Karpas-422 (cell line): ENCODE data around the gene CNDP2. TPM values are rescaled to one million over a fixed set of nuclear protein-coding genes. Genes with fewer than 3 reads are reported as not detected.
"Not testable (repeated sequence)": the region's sequence is repeated elsewhere in the genome, so short reads cannot be mapped to it uniquely, and the experiment has no call there.

ENCODE experiments used
- DNase-seq: peaks from one replicate; pipeline ENCODE4 v3.0.0-alpha.2; 2015
- H2AFZ ChIP-seq: fragments of 200-600 bp; sonication (generic); 2 replicates; pipeline ENCODE4 v1.6.1; 2014; ENCODE audit warnings: antibody characterized with exemption, low read length, mixed read lengths
- H3K27ac ChIP-seq: fragments of 200-600 bp; sonication (generic); 2 replicates; pipeline ENCODE4 v1.5.1; 2014; ENCODE audit warnings: mild to moderate bottlenecking, low read length, moderate library complexity
- H3K27me3 ChIP-seq: fragments of 200-600 bp; sonication (generic); 2 replicates; pipeline ENCODE4 v1.6.1; 2014; ENCODE audit warnings: low read length, mixed read lengths
- H3K36me3 ChIP-seq: fragments of 200-600 bp; sonication (generic); 2 replicates; pipeline ENCODE4 v1.6.1; 2014; ENCODE audit warnings: low read length, mixed read lengths; ENCODE audit not compliant: insufficient read depth
- H3K4me1 ChIP-seq: fragments of 200-600 bp; sonication (generic); 2 replicates; pipeline ENCODE4 v1.6.1; 2014; ENCODE audit warnings: mild to moderate bottlenecking, low read length, mixed read lengths
- H3K4me2 ChIP-seq: fragments of 200-600 bp; sonication (generic); 2 replicates; pipeline ENCODE4 v1.6.1; 2014; ENCODE audit warnings: low read length, low read depth, mild to moderate bottlenecking; ENCODE audit not compliant: poor library complexity, severe bottlenecking
- H3K4me3 ChIP-seq: fragments of 200-600 bp; sonication (generic); 2 replicates; pipeline ENCODE4 v1.5.1; 2014; ENCODE audit warnings: mild to moderate bottlenecking, antibody characterized with exemption, low read length, mixed read lengths
- H3K79me2 ChIP-seq: fragments of 200-600 bp; sonication (generic); 2 replicates; pipeline ENCODE4 v1.6.1; 2014; ENCODE audit warnings: mild to moderate bottlenecking, low read length, mixed read lengths
- H3K9ac ChIP-seq: fragments of 200-600 bp; sonication (generic); 2 replicates; pipeline ENCODE4 v1.6.0; 2014; ENCODE audit warnings: low read length
- H3K9me2 ChIP-seq: fragments of 200-600 bp; sonication (generic), shearing (Covaris generic); replicated peaks from 2 replicates; pipeline ENCODE4 v1.6.0; 2014; ENCODE audit warnings: mild to moderate bottlenecking, low read length, moderate library complexity; ENCODE audit not compliant: insufficient read depth
- H3K9me3 ChIP-seq: fragments of 300-700, 200-600 bp; sonication (generic); 2 replicates; pipeline ENCODE4 v1.6.1; 2014; ENCODE audit warnings: low read length, mixed read lengths
- H4K20me1 ChIP-seq: fragments of 200-600 bp; sonication (generic); 2 replicates; pipeline ENCODE4 v1.6.1; 2014; ENCODE audit warnings: mild to moderate bottlenecking, antibody characterized with exemption, low read length, low read depth; ENCODE audit not compliant: insufficient read depth
- total RNA-seq: library from RNA; depleted of rRNA; stranded (reverse); fragments of >200 nt; shearing (Covaris generic); gene quantifications from 2 replicates; pipeline ENCODE4 v1.2.3, GENCODE V29; 2014; ENCODE audit warnings: low replicate concordance

The CNDP2 gene
- total RNA-seq, 1 experiment from 2014 or later, result 137 TPM

GRCh38 chr18:74499633-74500032 is 3.5 kb downstream of the CNDP2 start:
- H3K36me3 ChIP-seq, result peaks cover 28% of the 10 kb centered on the region
- peak overlapping the region; percentile 92 for H3K9ac ChIP-seq
- H3K4me1 ChIP-seq, result peaks cover 49% of the 10 kb centered on the region
- no peaks in the 10 kb centered on the region for H3K9me2 ChIP-seq
- 0 out of 2 replicates have a peak overlapping the region, but pooled peaks have one; percentile 7 for H2AFZ ChIP-seq
- no peaks in the 10 kb centered on the region for H4K20me1 ChIP-seq
- H3K9me3 ChIP-seq, result no peaks in the 10 kb centered on the region
- no peaks in the 10 kb centered on the region for H3K27me3 ChIP-seq
- peak overlapping the region; percentile 80 for H3K27ac ChIP-seq
- peaks cover 67% of the 10 kb centered on the region for H3K79me2 ChIP-seq
- DNase-seq, result peak; percentile 84
- H3K4me3 ChIP-seq, result peak overlapping the region; percentile 87
- H3K4me2 ChIP-seq, result peak overlapping the region; percentile 89

GRCh38 chr18:74500372-74500771 is 4.2 kb downstream of the CNDP2 start:
- H2AFZ ChIP-seq, result no peak overlapping the region
- no peaks in the 10 kb centered on the region for H3K27me3 ChIP-seq
- peak overlapping the region; percentile 92 for H3K9ac ChIP-seq

GRCh38 chr18:74500774-74501173 is 4.6 kb downstream of the CNDP2 start:
- H3K36me3 ChIP-seq, result peaks cover 37% of the 10 kb centered on the region
- not testable (repeated sequence) for H4K20me1 ChIP-seq, H3K27me3 ChIP-seq, H2AFZ ChIP-seq, H3K9me3 ChIP-seq, H3K9me2 ChIP-seq, DNase-seq
- H3K9ac ChIP-seq, result peak overlapping the region; percentile 92
- H3K4me1 ChIP-seq, result peaks cover 44% of the 10 kb centered on the region
- H3K4me3 ChIP-seq, result peak overlapping the region; percentile 87
- peak overlapping the region; percentile 80 for H3K27ac ChIP-seq
- peaks cover 72% of the 10 kb centered on the region for H3K79me2 ChIP-seq
- peak overlapping the region; percentile 89 for H3K4me2 ChIP-seq

More at GRCh38 chr18:74500372-74500771, 4.2 kb downstream of the CNDP2 start:
- peaks cover 68% of the 10 kb centered on the region for H3K79me2 ChIP-seq
- peaks cover 33% of the 10 kb centered on the region for H3K36me3 ChIP-seq
- peak overlapping the region; percentile 87 for H3K4me3 ChIP-seq
- H3K4me1 ChIP-seq, result peaks cover 47% of the 10 kb centered on the region
- no peaks in the 10 kb centered on the region for H3K9me2 ChIP-seq
- DNase-seq, result peak; percentile 52
- H3K9me3 ChIP-seq, result no peaks in the 10 kb centered on the region
- H4K20me1 ChIP-seq, result no peaks in the 10 kb centered on the region
- peak overlapping the region; percentile 80 for H3K27ac ChIP-seq
- H3K4me2 ChIP-seq, result peak overlapping the region; percentile 89

- peak overlapping the region; percentile 89 for H3K4me2 ChIP-seq
- H3K27me3 ChIP-seq, result no peaks in the 10 kb centered on the region
- no peak overlapping the region for H2AFZ ChIP-seq
- no peaks in the 10 kb centered on the region for H3K9me2 ChIP-seq
- peaks cover 70% of the 10 kb centered on the region for H3K79me2 ChIP-seq
- peak overlapping the region; percentile 80 for H3K27ac ChIP-seq
- no peaks in the 10 kb centered on the region for H3K9me3 ChIP-seq
- H3K4me3 ChIP-seq, result no peak overlapping the region
- peaks cover 39% of the 10 kb centered on the region for H3K36me3 ChIP-seq
- no peak for DNase-seq
- peaks cover 44% of the 10 kb centered on the region for H3K4me1 ChIP-seq
- H3K9ac ChIP-seq, result peak overlapping the region; percentile 92
- no peaks in the 10 kb centered on the region for H4K20me1 ChIP-seq
These were observed 5.2 kb downstream of the CNDP2 start for GRCh38 chr18:74501386-74501785.

- Histone ChIP-seq H3K4me2 (no peak overlapping the region), H3K9me3 (no peaks in the 10 kb centered on the region), H3K79me2 (peaks cover 68% of the 10 kb centered on the region), H3K4me3 (no peak overlapping the region), H3K27me3 (no peaks in the 10 kb centered on the region), H4K20me1 (peaks cover 13% of the 10 kb centered on the region), H2AFZ (no peak overlapping the region), H3K36me3 (peaks cover 50% of the 10 kb centered on the region), H3K9ac (no peak overlapping the region), H3K9me2 (no peaks in the 10 kb centered on the region), H3K4me1 (peaks cover 31% of the 10 kb centered on the region), H3K27ac (no peak overlapping the region)
- no peak for DNase-seq
These were observed 7.0 kb downstream of the CNDP2 start for GRCh38 chr18:74503137-74503536.

- H3K9me3 ChIP-seq, result no peaks in the 10 kb centered on the region
- H2AFZ ChIP-seq, result no peak overlapping the region
- H3K27ac ChIP-seq, result no peak overlapping the region
- H3K9me2 ChIP-seq, result no peaks in the 10 kb centered on the region
- peaks cover 75% of the 10 kb centered on the region for H3K36me3 ChIP-seq
- H4K20me1 ChIP-seq, result peaks cover 33% of the 10 kb centered on the region
- H3K79me2 ChIP-seq, result peaks cover 57% of the 10 kb centered on the region
- peaks cover 5% of the 10 kb centered on the region for H3K4me1 ChIP-seq
- no peak overlapping the region for H3K4me3 ChIP-seq
- no peak overlapping the region for H3K9ac ChIP-seq
- no peak overlapping the region for H3K4me2 ChIP-seq
- no peaks in the 10 kb centered on the region for H3K27me3 ChIP-seq
- DNase-seq, result no peak
These were observed 9.6 kb downstream of the CNDP2 start for GRCh38 chr18:74505776-74506175.

GRCh38 chr18:74506448-74507084 is 10.4 kb downstream of the CNDP2 start:
- DNase-seq, result no peak
- Histone ChIP-seq H3K27ac (no peak overlapping the region), H3K4me1 (no peaks in the 10 kb centered on the region), H4K20me1 (peaks cover 33% of the 10 kb centered on the region), H3K79me2 (peaks cover 49% of the 10 kb centered on the region), H3K36me3 (peaks cover 72% of the 10 kb centered on the region), H3K27me3 (no peaks in the 10 kb centered on the region), H3K4me3 (no peak overlapping the region), H3K9ac (no peak overlapping the region), H3K9me3 (no peaks in the 10 kb centered on the region), H3K4me2 (no peak overlapping the region), H3K9me2 (no peaks in the 10 kb centered on the region), H2AFZ (no peak overlapping the region)

- Histone ChIP-seq H3K4me1 (no peaks in the 10 kb centered on the region), H3K9me3 (no peaks in the 10 kb centered on the region), H3K27me3 (no peaks in the 10 kb centered on the region), H3K36me3 (peaks cover 72% of the 10 kb centered on the region), H3K4me2 (no peak overlapping the region), H3K79me2 (peaks cover 45% of the 10 kb centered on the region), H3K9me2 (no peaks in the 10 kb centered on the region), H3K4me3 (no peak overlapping the region), H3K9ac (no peak overlapping the region), H2AFZ (no peak overlapping the region), H4K20me1 (peaks cover 37% of the 10 kb centered on the region), H3K27ac (no peak overlapping the region)
- DNase-seq, result no peak
These were observed 11.1 kb downstream of the CNDP2 start for GRCh38 chr18:74507097-74507881.
